T1000 (cell line): ENCODE data around the gene CCDC124.
A peak's percentile ranks its signal among the peaks of the same experiment; 100 is the strongest.
"Not testable (repeated sequence)": the region's sequence is repeated elsewhere in the genome, so short reads cannot be mapped to it uniquely, and the experiment has no call there.

Source experiments
- DNase-seq: peaks from one replicate; lab custom pipeline; 2025; ENCODE audit warnings: mixed read lengths; lab: John Stamatoyannopoulos, UW

Gene CCDC124, protein sequence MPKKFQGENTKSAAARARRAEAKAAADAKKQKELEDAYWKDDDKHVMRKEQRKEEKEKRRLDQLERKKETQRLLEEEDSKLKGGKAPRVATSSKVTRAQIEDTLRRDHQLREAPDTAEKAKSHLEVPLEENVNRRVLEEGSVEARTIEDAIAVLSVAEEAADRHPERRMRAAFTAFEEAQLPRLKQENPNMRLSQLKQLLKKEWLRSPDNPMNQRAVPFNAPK

DNA sequence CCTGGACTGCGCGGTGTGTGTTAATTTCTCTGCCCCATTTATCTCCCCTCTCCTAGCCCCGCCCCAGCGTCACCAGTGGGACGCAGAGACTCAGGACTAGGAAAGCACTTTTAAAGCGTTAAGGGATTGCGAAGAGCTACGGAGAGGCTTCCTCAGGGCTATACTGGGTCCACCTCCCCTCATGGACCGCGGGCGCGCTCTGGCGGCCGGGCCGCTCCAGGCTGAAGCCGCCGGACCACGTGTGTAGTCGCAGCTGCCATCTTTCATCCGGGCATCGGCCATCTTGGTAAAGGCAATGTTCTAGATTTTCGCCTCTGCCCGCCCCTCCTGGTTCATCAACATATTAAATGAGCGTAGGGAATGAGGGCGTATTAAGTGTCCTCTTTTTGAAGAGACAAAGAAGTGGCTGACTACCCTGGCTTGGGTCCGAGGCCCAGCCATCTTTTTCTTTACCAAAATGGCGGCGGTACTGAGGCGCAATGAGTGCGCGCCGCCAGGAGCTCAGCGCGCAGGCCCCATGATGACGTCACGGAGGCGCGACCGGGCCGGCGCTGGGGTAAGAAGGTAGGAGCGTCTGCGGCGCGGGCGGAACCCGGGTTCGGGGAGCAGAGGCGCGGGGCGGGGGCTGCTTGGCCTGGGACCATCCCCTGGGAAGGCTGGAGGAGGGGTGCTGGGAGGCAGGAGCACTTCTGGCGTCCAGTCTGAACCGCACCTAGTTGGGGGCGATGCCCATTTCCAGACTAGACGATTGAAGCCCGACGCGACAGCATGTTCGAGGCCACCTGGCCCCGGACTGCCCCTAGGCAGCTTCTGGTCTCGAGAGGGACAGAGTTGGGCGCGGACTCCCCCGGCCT lies at the start of gene CCDC124:
TSS of gene CCDC124 (plus strand) at position 531 of the 854 bp plus-strand sequence. CDS start 3,406 bp downstream, outside the sequence.
- DNase-seq: peak; percentile 86

DNA sequence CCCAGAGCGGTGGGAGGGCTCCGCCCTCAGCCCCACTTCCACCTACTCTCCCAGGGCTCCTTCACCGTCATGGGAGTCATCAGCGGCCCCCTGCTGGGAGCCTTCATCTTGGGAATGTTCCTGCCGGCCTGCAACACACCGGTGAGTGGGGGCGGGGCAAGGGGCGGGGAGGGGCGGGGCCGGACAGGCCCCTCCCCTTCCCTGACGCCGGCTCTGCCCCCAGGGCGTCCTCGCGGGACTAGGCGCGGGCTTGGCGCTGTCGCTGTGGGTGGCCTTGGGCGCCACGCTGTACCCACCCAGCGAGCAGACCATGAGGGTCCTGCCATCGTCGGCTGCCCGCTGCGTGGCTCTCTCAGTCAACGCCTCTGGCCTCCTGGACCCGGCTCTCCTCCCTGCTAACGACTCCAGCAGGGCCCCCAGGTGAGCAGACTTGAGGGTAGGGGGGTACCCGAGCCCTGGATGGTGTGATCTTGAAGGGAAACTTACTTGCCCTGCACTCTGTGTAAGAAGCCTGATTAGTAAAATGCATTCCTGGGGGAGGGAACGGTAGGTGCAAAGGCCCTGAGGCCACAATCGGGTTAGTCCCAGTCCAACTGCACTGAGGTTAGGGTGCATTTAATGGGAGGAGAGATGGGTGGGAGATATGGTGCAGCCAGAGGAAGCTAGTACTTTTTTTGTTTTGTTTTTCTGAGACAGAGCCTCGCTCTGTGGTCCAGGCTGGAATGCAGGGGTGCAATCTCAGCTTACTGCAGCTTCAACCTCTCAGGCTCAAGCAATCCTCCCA lies 49.0 kb upstream of the CCDC124 start:
- DNase-seq: no peak

DNA sequence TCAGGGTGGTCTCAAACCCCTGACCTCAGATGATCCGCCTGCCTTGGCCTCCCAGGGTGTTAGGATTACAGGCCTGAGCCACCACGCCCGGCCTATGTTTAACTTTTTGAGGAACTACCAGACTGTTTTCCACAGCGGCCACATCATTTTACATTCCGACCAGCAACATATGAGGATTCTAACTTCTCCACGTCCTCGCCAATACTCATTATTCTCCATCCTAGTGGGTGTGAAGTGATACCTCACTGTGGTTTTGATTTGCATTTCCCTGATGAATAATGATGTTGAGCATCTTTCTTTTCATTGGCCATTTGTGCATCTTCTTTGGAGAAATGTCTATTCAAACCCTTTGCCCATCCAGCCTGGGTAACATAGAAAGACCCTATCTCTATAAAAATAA lies 46.3 kb upstream of the CCDC124 start:
- no peak for DNase-seq

DNA sequence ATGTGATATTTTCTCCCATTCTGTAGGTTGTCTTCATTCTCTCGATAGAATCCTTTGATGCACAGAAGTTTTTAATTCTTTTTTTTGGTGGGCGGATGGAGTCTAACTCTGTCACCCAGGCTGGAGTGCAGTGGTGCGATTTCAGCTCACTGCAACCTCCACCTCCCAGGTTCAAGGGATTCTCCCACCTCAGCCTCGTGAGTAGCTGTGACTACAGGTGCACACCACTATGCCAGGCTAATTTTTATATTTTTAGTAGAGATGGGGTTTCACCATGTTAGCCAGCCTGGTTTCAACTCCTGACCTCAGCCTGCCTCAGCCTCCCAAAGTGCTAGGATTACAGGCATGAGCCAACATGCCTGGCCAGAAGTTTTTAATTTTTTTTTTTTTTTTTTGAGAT lies 45.6 kb upstream of the CCDC124 start:
- not testable (repeated sequence) for DNase-seq

DNA sequence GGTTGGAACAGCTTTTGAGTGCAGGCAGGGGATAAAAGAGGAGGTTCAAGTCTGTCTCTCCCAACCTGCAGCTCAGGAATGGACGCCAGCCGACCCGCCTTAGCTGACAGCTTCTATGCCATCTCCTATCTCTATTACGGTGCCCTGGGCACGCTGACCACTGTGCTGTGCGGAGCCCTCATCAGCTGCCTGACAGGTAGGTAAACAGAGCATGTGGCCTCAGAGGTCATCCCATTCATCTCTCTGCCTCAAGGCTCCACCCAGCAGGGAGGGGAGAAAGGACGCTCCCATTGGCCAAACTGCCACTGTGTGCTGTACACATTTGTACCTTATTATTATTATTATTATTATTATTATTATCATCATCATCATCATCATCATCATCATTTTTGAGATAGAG lies 44.6 kb upstream of the CCDC124 start:
- DNase-seq: no peak

DNA sequence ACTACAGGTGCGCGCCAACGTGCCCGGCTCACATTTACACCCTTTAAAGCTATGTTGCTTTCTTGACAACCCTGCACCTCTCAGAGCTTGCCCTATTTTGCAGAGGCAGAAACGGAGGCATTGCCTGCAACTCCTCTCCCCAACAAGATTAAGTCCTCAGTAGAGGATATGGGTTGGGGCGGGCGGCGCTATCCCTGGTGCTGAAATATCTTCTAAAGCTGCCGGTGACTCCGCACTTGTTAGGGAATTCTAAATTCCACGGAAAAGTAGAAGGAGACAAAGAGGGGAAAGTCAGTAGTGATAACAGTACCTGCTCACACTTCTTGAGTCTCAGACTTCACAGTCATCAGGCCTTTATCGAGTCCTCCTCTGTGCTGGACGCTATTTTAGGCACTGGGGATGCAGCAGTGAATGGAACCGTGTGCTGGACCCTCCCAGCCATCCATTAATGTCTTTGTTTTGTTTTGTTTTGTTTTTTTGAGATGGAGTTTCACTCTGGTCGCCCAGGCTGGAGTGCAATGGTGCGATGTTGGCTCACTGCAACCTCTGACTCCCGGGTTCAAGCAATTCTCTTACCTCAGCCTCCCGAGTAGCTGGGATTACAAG lies 43.1 kb upstream of the CCDC124 start:
- DNase-seq: no peak

DNA sequence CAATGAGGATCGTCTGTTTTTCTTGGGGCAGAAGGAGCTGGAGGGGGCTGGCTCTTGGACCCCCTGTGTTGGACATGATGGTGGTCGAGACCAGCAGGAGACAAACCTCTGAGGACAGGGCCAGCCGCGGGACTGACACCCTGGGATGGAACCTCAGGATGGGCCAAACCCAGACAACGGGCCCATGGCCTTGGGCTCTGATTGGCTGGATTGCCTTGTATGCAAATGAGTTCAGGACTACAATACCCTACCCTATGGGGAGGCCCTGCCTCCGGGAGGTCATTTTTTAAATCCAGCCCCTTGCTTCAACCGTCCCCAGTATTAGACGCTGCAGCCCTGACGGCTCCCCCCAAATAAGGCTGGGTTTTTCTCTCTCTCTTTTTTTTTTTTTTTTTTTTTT lies 39.0 kb upstream of the CCDC124 start:
- DNase-seq: no peak

DNA sequence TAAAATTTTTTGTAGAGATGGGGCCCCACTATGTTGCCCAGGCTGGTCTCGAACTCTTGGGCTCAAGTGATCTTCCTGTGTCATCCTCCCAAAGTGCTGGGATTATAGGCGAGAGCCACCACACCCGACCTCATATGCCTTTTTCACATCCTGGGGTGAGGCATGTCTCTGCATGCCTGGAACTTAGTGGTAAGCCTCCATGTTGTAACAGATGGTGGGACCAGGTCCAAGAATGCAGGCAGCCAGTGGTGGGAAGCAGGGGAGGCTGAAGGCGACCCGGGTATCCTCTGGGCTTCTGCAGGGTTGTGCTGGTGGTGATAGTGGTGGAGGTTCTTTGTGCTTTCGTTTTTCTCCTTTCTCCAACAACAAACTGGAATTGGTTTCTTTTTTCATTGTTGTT lies 30.1 kb upstream of the CCDC124 start:
- no peak for DNase-seq

DNA sequence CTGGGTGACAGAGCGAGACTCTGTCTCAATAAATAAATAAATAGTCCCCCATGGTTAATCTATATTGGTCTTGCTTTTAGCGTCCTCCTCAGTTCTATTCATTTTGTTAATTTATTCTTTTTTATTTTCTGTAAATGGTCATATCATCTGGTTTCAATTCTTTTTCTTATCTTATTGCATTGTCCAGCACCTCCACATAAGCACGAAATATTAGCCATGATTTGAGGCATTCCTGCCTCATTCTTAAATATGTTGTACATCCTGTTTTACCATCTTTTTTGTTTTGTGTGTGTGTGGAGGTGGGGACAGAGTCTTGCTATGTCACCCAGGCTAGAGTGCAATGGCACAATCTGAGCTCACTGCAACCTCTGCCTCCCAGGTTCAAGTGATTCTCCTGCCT lies 24.6 kb upstream of the CCDC124 start:
- no peak for DNase-seq

DNA sequence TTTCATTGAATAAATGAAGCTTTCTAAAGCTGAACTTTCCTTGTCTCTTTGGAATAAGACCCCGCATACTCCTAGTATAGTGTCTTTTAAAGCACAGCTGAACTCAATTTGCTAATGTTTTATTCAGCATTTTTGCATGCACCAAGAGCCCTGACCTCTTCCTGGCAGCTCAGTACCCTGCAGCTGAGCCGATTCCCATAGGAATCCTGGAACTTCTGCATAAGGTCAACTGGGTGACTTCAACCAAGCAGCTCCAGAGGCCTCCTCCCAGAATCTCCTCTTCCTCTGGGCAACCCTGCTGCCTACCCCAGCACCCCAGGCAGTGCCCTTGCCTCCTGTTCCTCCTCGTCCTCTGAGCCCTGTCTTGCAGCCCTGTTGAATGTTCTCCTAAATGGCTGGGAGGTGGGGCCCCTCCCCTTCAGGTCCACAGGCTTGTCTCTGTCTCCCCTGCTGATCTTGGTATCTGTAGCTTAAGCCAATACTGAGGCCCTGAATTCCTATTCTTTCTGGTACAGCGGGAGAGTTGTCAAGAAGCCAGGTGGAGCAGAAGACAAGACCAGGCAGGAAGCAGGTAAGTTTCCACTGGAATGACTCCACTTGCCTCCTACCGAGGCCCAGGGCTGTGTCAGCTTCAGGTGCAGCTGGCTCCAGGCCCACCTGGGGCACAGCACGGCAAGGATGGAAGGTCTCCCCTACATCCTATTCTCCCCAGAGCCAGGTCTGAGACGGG lies 23.6 kb upstream of the CCDC124 start:
- DNase-seq: no peak

DNA sequence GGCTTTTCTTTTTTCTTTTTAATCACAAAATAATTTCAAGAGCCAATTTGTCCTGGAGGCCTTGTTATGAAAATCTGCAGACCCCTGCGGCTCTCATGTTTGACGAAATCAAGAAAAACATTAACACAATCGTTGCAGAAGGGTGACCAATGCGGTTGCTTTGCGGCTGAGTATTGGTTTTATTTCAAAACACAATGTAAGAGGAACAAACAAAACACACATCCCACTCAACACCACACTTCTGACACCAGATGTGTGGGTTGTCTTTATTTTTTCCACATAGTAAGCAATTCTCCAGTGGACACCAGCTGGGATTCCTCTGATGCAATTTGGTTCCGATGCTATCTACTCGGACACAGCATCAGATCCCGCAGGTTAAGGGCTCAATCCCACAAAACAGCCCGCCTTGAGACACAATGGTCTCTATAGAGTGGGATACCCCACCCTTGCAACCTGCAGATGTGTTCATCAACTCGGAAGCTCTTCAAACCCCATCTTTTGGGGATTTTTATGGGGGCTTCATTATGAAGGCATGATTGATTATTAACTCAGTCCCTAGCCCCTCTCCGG lies 21.9 kb upstream of the CCDC124 start:
- no peak for DNase-seq

DNA sequence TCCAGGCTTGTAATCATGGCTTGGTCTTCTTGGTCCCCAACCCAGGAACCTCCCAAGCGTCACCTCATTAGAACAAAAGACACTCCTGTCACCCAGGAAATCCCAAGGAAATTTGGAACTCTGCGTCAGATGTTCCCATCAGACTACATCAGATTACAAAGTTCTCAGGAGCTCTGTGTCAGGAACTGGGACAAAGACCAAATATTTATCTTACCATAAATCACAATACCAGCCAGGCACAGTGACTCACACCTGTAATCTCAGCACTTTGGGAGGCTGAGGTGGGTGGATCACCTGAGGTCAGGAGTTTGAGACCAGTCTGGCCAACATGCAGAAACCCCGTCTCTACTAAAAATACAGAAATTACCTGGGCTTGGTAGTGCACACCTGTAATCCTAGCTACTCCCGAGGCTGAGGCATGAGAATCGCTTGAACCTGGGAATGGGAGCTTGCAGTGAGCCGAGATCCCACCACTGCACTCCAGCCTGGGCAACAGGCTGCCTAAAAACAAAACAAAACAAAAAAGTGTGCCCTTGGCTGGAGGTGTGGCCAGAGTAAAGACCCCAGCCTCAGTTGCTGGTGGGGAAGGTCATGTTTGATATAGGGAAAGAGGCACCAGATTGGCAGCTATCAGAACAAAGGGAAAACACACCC lies 16.7 kb upstream of the CCDC124 start:
- no peak for DNase-seq

DNA sequence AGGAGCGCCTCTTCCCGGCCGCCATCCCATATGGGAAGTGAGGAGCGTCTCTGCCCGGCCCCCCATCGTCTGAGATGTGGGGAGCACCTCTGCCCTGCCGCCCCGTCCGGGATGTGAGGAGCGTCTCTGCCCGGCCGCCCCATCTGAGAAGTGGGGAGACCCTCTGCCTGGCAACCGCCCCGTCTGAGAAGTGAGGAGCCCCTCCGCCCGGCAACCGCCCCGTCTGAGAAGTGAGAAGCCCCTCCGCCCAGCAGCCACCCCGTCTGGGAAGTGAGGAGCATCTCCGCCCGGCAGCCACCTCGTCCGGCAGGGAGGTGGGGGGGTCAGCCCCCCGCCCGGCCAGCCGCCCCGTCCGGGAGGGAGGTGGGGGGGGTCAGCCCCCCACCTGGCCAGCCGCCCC lies 14.7 kb upstream of the CCDC124 start:
- not testable (repeated sequence) for DNase-seq

DNA sequence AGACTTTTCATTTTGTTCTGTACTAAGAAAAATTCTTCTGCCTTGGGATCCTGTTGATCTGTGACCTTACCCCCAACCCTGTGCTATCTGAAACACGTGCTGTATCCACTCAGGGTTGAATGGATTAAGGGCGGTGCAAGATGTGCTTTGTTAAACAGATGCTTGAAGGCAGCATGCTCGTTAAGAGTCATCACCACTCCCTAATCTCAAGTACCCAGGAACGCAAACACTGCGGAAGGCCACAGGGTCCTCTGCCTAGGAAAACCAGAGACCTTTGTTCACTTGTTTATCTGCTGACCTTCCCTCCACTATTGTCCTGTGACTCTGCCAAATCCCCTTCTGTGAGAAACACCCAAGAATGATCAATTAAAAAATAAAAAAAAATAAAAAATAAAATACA lies 13.7 kb upstream of the CCDC124 start:
- not testable (repeated sequence) for DNase-seq

DNA sequence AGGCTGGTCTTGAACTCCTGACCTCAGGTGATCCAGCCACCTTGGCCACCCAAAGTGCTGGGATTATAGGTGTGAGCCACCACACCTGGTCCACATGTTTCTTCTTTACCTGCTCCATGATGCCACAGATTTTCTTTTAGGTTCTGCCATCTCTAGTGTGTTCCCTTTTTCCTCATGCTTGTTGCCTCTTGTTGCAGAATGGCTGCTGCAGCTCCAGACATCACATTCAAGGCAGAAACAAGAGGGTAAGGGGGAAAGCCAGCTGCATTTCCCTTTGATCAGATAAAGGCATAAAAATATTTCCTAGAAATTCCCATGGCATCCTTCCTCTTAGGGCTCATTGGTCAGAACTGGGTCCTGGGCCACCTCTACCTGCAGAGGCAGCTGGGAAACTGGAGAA lies 12.3 kb upstream of the CCDC124 start:
- no peak for DNase-seq

DNA sequence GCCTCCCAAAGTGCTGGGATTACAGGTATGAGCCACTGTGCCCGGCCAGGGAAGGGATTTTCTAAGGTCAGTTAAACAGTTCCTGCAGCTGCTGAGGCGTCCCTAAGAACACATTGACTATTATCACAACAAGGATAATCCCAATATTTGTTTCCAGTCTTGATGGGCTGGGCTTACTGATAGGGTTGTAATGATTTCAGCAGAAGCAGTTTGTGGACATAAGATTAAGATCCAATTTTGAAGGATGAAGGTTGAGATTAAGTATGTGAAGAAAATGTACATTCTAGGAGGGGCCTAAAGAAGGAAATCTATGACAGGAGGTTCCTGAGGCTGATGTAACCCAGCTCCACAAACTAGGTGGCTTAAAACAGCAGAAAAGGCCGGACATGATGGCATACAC lies 10.7 kb upstream of the CCDC124 start:
- no peak for DNase-seq

DNA sequence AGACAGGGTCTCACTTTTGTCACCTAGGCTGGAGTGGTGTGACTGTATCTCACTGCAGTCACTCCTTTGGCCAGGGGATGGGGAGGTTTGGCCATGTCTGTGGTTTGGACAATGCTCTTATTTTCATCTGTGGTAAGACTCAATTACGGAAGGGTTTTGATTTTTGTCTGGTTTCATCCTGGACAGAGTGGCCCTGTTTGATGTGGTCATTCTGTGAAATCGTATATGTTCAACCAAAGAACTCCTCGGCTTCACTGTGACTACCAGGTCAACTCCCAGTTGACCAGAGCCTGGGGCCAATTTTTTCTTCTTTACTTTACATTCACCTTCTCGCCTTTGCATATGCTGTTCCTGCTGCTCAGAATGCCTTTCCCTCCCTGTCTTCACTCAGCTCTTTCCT lies 6.8 kb upstream of the CCDC124 start:
- DNase-seq: no peak

DNA sequence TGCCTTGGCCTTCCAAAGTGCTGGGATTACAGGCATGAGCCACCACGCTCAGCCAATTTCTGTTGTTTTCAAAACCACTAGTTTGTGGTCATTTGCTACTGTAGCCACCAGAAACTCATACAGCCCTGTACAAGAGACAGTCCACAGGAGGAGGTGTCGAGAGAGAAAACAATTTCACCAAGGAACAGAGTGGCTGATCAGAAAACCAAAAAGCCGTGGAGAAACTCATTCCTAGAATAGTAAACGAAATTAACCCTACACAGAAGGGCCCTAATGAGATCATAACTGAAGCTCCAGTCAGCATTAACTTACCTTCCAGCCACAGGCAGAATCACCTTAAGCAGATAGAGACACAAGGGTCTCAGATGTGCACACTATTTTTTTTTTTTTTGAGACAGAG lies 3.8 kb upstream of the CCDC124 start:
- no peak for DNase-seq

DNA sequence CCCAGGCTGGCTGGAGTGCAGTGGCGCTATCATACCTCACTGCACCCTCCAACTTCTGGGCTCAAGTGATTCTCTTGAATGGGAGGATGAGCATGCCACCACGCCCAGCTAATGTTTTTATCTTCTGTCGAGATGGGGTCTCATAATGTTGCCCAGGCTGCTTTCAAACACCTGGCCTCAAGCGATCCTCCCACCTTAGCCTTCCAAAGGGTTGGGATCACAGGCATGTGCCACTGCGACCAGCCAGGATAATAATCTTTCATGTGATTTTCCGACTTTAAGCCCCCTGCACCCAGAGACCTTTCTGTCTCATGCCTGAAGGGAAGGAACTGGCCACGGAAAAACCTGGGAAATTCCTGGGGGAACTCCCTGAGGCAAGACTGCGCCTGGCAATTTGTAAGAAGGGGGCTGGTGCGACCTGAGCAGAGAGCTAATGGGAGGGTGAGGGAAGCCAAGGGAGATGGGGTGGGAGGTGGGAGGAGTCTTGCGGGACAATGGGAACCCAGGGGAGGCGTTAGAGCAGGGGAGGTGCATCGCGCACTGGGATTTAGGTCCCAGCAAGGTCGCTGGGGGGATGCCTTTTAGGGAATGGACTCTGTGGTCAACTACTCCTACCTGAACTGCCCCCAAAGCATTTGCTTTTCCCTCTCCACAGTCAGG lies 1.2 kb upstream of the CCDC124 start:
- no peak for DNase-seq

DNA sequence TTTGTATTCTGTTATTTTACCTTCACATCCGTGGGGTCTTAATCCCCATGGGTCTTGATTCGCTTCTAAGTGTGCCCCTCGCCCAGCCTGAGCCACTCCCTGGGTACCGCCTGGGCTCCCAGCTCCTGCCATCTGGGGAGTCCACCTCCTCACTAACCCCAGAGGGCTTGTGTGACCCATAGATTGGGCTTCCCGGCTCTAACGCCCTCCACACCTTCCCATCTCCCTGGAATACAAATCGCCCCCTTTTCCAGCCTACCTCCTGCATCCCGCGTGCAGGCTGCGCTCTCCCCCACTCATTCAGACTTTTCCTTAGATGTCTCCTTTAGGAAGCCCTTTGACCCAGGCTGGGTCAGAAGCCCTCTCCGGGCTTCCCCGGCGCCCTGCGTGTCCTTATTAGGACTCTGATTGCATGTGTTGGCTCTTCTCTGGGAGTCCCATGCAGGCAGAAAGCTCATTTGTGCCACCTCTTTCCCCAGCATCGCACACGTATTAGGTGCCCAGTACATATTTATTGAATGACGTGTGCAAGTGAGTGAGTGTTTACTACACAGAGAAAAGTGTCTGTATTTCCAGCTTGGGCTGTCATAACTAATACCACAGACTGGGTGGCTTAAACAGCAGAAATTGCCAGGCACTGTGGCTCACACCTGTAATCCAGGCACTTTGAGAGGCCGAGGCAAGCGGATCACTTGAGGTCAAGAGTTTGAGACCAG lies 757 bp downstream of the CCDC124 start:
- DNase-seq: no peak
